CD14-positive monocyte (primary cell): ENCODE results near the gene CACHD1. TPM values are rescaled to one million over a fixed set of nuclear protein-coding genes. Genes with fewer than 3 reads are reported as not detected.

Source experiments
- DNase-seq, 3 donors: peaks; one replicate each; pipeline ENCODE4 v3.0.0-alpha.2; 2011 to 2022
- H2AFZ ChIP-seq: 2 replicates; pipeline ENCODE4 v1.6.0; 2012; ENCODE audit warnings: mild to moderate bottlenecking, low read depth, low read length, inconsistent platforms; ENCODE audit not compliant: insufficient read depth, poor library complexity, severe bottlenecking
- H3K27ac ChIP-seq, 2 donors: 1 replicate in 1 of 2; 2 replicates in 1 of 2; pipeline ENCODE4 v1.5.1; 2012 to 2013; ENCODE audit warnings: low read length in 2 of 2, control low read depth in 1 of 2, inconsistent platforms in 1 of 2, low read depth in 1 of 2, mild to moderate bottlenecking in 1 of 2
- H3K27me3 ChIP-seq, 2 donors: one replicate each; pipeline versions ENCODE4 v1.6.0 to v1.6.1; 2011 to 2013; ENCODE audit warnings: low read length in 2 of 2; ENCODE audit not compliant: control insufficient read depth in 2 of 2, insufficient read depth in 2 of 2
- H3K36me3 ChIP-seq, 2 donors: replicated peaks in 1 of 2; 1 replicate in 1 of 2; 2 replicates in 1 of 2; pipeline versions ENCODE4 v1.5.1 to v1.6.1; 2012 to 2013; ENCODE audit warnings: low read length in 2 of 2, control low read depth in 1 of 2, inconsistent platforms in 1 of 2, mild to moderate bottlenecking in 1 of 2; ENCODE audit not compliant: insufficient read depth in 2 of 2, control insufficient read depth in 1 of 2
- H3K4me1 ChIP-seq, 2 donors: 1 replicate in 1 of 2; 2 replicates in 1 of 2; pipeline versions ENCODE4 v1.5.1 to v1.6.1; 2012 to 2013; ENCODE audit warnings: low read length in 2 of 2, control low read depth in 1 of 2, inconsistent platforms in 1 of 2, mild to moderate bottlenecking in 1 of 2, moderate library complexity in 1 of 2; ENCODE audit not compliant: insufficient read depth in 2 of 2, control insufficient read depth in 1 of 2
- H3K4me2 ChIP-seq: replicated peaks from 2 replicates; pipeline ENCODE3; 2012; ENCODE audit warnings: low read length, moderate library complexity, mild to moderate bottlenecking; ENCODE audit not compliant: poor library complexity, severe bottlenecking; ENCODE audit errors: extremely low read depth
- H3K4me3 ChIP-seq, 3 experiments: fragments of 200-600 bp in 1 of 3; sonication (generic) in 1 of 3; replicated peaks in 1 of 3; 1 replicate in 2 of 3; 2 replicates in 1 of 3; pipeline ENCODE4 v1.5.1; 2011 to 2013; ENCODE audit warnings: low read length in 3 of 3, mild to moderate bottlenecking in 3 of 3, control low read depth in 2 of 3, low read depth in 2 of 3, inconsistent platforms in 1 of 3, moderate library complexity in 1 of 3
- H3K79me2 ChIP-seq: 2 replicates; pipeline ENCODE4 v1.6.0; 2012; ENCODE audit warnings: mild to moderate bottlenecking, control low read depth, inconsistent platforms, low read length, moderate library complexity; ENCODE audit not compliant: insufficient read depth
- H3K9ac ChIP-seq: 2 replicates; pipeline ENCODE4 v1.6.0; 2017; ENCODE audit warnings: low read length, mild to moderate bottlenecking; ENCODE audit not compliant: insufficient read depth, poor library complexity, severe bottlenecking
- H3K9me3 ChIP-seq, 2 donors: replicated peaks in 1 of 2; 1 replicate in 1 of 2; 2 replicates in 1 of 2; pipeline versions ENCODE4 v1.5.1 to v1.6.1; 2012 to 2013; ENCODE audit warnings: low read length in 2 of 2, control low read depth in 1 of 2; ENCODE audit not compliant: control insufficient read depth in 1 of 2, insufficient read depth in 1 of 2
- H4K20me1 ChIP-seq: 2 replicates; pipeline ENCODE4 v1.6.0; 2012; ENCODE audit warnings: mild to moderate bottlenecking, low read length, control low read depth, moderate library complexity; ENCODE audit not compliant: insufficient read depth
- H3K27ac Mint-ChIP-seq, 7 donors: one replicate each; pipeline ENCODE4 v1.8.0; 2020; ENCODE audit warnings: mild to moderate bottlenecking in 7 of 7, mixed read lengths in 7 of 7, moderate library complexity in 6 of 7, inconsistent platforms in 2 of 7
- H3K27me3 Mint-ChIP-seq, 3 donors: one replicate each; pipeline ENCODE4 v1.8.0; 2021 to 2022; ENCODE audit warnings: low read depth in 3 of 3, mild to moderate bottlenecking in 3 of 3, mixed read lengths in 3 of 3, moderate library complexity in 3 of 3, inconsistent platforms in 1 of 3
- H3K36me3 Mint-ChIP-seq, 2 donors: one replicate each; pipeline ENCODE4 v1.8.0; 2020; ENCODE audit warnings: mixed read lengths in 2 of 2, inconsistent platforms in 1 of 2, mild to moderate bottlenecking in 1 of 2
- H3K4me1 Mint-ChIP-seq: one replicate; pipeline ENCODE4 v1.8.0; 2020; ENCODE audit warnings: mild to moderate bottlenecking, mixed read lengths
- H3K4me3 Mint-ChIP-seq, 2 donors: one replicate each; pipeline ENCODE4 v1.8.0; 2020; ENCODE audit warnings: mild to moderate bottlenecking in 2 of 2, mixed read lengths in 2 of 2, moderate library complexity in 1 of 2
- H3K9me3 Mint-ChIP-seq, 7 donors: one replicate each; pipeline ENCODE4 v1.8.0; 2020 to 2022; ENCODE audit warnings: mixed read lengths in 7 of 7, mild to moderate bottlenecking in 6 of 7, moderate library complexity in 6 of 7, inconsistent platforms in 2 of 7
- CTCF ChIP-seq: fragments of 200-600 bp; IDR thresholded peaks from one replicate; pipeline ENCODE4 v1.8.0; 2022; ENCODE audit warnings: antibody characterized with exemption, mild to moderate bottlenecking
- WGBS: methylation state at CpG from one replicate; pipeline ENCODE4 v1.1.5; 2013; ENCODE audit warnings: missing lambda C conversion rate; ENCODE audit not compliant: insufficient coverage; 5-methylcytosine and 5-hydroxymethylcytosine counted together
- intact Hi-C, 2 donors: fragments of 100-400 bp; cut with micrococcal nuclease; formaldehyde crosslinking; loops; one replicate each; pipeline versions ENCODE4 v1.15.0 to v1.15.1; 2023
- polyA plus RNA-seq, 3 donors: library from polyadenylated mRNA; depleted of rRNA in 1 of 3; unstranded in 2 of 3; stranded (reverse) in 1 of 3; fragments of 300-500 nt in 2 of 3; fragments of >200 nt in 1 of 3; fragmentation: Illumina TruSeq in 2 of 3; gene quantifications; 1 replicate in 2 of 3; 2 replicates in 1 of 3; pipeline ENCODE4 v1.2.3, GENCODE V29; 2012 to 2021

Gene CACHD1
- polyA plus RNA-seq, 3 donors = 0.12 TPM; not detected in 2

GRCh38 chr1:64624218-64624713, 154.3 kb downstream of the CACHD1 start:
- no peaks in the 10 kb centered on the region for H3K27me3 Mint-ChIP-seq
- Histone ChIP-seq H4K20me1 (no peaks in the 10 kb centered on the region), H3K79me2 (no peaks in the 10 kb centered on the region), H3K9me3 (no peaks in the 10 kb centered on the region), H3K4me2 (no peak overlapping the region), H3K27ac (no peak overlapping the region), H3K27me3 (no peaks in the 10 kb centered on the region), H3K9ac (no peak overlapping the region), H3K36me3 (no peaks in the 10 kb centered on the region), H3K4me3 (no peak overlapping the region), H2AFZ (no peak overlapping the region), H3K4me1 (no peaks in the 10 kb centered on the region)
- H3K27ac Mint-ChIP-seq = no peak overlapping the region
- intact Hi-C loops = no loop called here
- H3K9me3 Mint-ChIP-seq = no peaks in the 10 kb centered on the region
- DNase-seq = no peak
- H3K4me3 Mint-ChIP-seq = no peak overlapping the region
- no peaks in the 10 kb centered on the region for H3K36me3 Mint-ChIP-seq
- no CpG with 5 or more reads among the region's 1 CpG for WGBS
- H3K4me1 Mint-ChIP-seq = peaks cover 2% of the 10 kb centered on the region
- TF ChIP-seq CTCF = no peak

- Histone ChIP-seq H3K4me1 (no peaks in the 10 kb centered on the region), H3K79me2 (no peaks in the 10 kb centered on the region), H3K4me3 (no peak overlapping the region), H2AFZ (no peak overlapping the region), H3K9ac (no peak overlapping the region), H3K27ac (no peak overlapping the region), H3K27me3 (no peaks in the 10 kb centered on the region), H3K4me2 (no peak overlapping the region), H4K20me1 (no peaks in the 10 kb centered on the region), H3K9me3 (no peaks in the 10 kb centered on the region), H3K36me3 (no peaks in the 10 kb centered on the region)
- H3K27ac Mint-ChIP-seq = no peak overlapping the region
- intact Hi-C loops = no loop called here
- H3K27me3 Mint-ChIP-seq = no peaks in the 10 kb centered on the region
- no peaks in the 10 kb centered on the region for H3K9me3 Mint-ChIP-seq
- peaks cover 2% of the 10 kb centered on the region for H3K4me1 Mint-ChIP-seq
- no peak overlapping the region for H3K4me3 Mint-ChIP-seq
- H3K36me3 Mint-ChIP-seq = no peaks in the 10 kb centered on the region
- WGBS = no CpG with 5 or more reads among the region's 2 CpGs
- DNase-seq = no peak
- no peak for TF ChIP-seq CTCF
Measured at GRCh38 chr1:64624808-64625207, 154.9 kb downstream of the CACHD1 start.
